Smooth muscle cell of the umbilical artery (primary cell): ENCODE results near the gene FRMD5. TPM values are rescaled to one million over a fixed set of nuclear protein-coding genes. Genes with fewer than 3 reads are reported as not detected.

Experiments used
- total RNA-seq: library from RNA; depleted of rRNA; stranded (reverse); fragments of >200 nt; gene quantifications from 2 replicates; pipeline ENCODE4 v1.2.3, GENCODE V29; 2014

FRMD5 gene
- 6.5 and 16.5 TPM in 2 replicates for total RNA-seq

GRCh38 chr15:44195151-44195740 lies at the start of gene FRMD5:
Gene FRMD5 (minus strand): TSS chr15:44195271.

GRCh38 chr15:43826508-43827341 lies 368.3 kb downstream of the FRMD5 start, which contains the start of gene WDR76:
Gene WDR76 (plus strand): TSS chr15:43827002. CDS start chr15:43827033, 31 bp downstream.

GRCh38 chr15:43824302-43825246 lies 370.5 kb downstream of the FRMD5 start, which contains the start of gene MFAP1:
Gene MFAP1 (minus strand): TSS chr15:43824690. CDS start chr15:43824569, 121 bp downstream.

Other genes starting within 250 kb of the FRMD5 start
- 172 and 221 TPM in 2 replicates for gene GOLM2, start 93.4 kb upstream of the FRMD5 start, total RNA-seq
- gene CTDSPL2, start 232.4 kb upstream of the FRMD5 start, total RNA-seq = 51.7 and 54.8 TPM in 2 replicates